HL-60/S4 treated with retinoic acid at 250 ng/mL for 4 days and 3 days (cell line): Measurements from ENCODE around the gene PDPR.
"Not testable (repeated sequence)": the region's sequence is repeated elsewhere in the genome, so short reads cannot be mapped to it uniquely, and the experiment has no call there.

Experiments used
- in situ Hi-C: fragments of 300-500 bp; cut with MboI; formaldehyde crosslinking; loops from 2 replicates; pipeline ENCODE4 v1.7.0; 2022; ENCODE audit warnings: low sequenced_read_pairs

Gene PDPR

DNA sequence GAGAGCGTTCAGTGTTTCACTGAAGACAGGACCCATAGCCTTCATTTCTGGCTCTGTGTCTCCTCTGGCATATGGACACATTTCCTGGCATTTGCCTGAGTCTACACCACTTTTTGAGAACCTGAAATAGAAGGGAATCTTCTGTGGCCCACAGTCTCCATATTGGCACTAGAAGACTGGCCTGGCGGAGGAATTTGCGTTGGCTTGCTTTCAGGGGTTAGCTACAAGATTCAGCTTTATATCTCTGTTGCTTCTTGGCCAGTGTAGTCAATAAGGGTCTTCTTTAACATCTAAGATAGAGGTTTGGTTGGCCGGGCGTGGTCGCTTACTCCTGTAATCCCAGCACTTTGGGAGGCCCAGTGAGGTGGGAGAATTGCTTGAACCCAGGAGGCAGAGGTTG lies 46.7 kb downstream of the PDPR start:
- in situ Hi-C loops = no loop called here

DNA sequence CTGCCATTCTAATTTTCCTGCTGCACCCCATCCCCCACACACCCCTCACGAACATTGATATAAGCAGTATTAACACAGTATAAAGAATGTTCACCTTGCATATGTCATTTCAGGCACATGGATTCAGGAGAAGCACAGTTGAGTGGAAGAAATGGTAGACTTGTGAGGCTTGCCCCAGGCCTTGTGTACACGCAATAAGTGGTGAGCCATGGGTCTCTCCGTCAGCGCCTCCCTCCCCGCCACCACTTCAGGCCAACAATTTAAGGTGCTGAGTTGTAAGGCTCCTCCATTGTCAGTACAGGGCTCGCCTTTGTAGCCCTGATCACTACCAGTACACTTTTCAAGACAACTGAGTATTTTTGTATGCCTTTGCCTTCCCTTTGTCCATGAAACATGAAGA lies 47.2 kb downstream of the PDPR start:
- in situ Hi-C loops = no loop called here

DNA sequence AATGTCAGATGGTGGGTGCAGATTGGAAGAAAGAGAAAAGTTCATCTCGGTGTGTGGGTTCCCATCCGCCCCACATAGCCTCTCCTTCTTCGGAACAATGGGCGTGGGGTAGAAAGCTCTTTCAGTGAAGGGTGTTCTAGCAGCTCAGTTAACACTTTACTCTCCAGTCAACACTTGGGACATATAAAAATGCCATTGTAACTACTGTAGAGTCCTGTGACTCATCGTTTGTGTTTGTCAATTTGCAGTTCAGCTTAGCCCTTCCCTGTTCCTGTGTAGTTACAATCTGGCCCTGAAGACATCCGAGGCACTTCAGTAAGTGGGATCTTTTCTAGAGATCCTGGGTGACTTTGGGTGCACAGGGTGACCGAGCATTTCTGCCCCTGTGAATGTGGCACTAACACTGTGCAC lies 47.9 kb downstream of the PDPR start:
- in situ Hi-C loops = no loop called here

- in situ Hi-C loops = no loop called here
These were observed 49.5 kb downstream of the PDPR start for GRCh38 chr16:70163596-70163995.

GRCh38 chr16:70166688-70167087 lies 52.6 kb downstream of the PDPR start:
- in situ Hi-C loops = not testable (repeated sequence)

- in situ Hi-C loops = not testable (repeated sequence)
These were observed 59.2 kb downstream of the PDPR start, which contains the start of gene CLEC18C for GRCh38 chr16:70173212-70173837. TSS of gene CLEC18C (plus strand) at chr16:70173787. CDS start at chr16:70174279, 492 bp downstream.

DNA sequence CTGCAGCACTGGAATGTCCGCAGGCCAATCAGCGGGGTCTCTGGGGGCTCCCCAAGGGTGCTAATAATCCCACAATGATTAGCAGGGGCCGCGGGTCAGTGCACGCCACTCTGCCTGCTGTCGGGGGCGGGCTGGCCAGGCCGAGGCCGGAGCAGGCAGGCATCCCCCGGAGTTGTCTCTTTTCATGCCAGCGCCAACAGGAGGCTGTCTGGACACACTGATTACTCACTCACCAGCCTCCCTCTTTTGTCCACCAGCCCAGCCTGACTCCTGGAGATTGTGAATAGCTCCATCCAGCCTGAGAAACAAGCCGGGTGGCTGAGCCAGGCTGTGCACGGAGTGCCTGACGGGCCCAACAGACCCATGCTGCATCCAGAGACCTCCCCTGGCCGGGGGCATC lies 59.8 kb downstream of the PDPR start:
- in situ Hi-C loops = not testable (repeated sequence)

DNA sequence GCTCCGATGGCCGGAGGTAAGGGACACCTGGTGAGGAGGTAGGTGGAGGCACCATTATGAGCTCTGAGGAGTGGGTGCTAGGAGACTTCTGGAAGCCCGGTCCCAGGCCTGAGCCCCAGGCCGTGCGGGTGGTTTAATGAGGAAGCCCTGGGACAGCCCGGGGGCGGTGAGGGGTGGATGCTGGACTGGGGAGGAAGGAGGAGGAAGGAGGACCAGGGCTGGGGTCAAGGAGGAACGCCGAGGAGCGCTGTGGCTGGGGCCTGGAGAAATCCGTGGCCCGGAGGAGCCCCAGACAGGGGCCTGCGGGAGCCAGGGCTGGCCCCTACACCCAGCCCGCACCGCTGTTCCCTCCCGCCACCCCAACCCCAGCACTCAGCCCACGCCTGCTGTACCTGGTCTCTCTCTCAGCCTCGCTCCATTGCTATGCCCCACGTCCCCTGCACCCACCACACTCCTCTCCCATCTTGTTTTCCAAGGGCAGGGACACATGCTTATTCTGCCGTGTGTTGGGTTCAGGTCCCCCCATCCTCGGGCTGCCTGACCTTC lies 60.3 kb downstream of the PDPR start:
- in situ Hi-C loops = not testable (repeated sequence)

DNA sequence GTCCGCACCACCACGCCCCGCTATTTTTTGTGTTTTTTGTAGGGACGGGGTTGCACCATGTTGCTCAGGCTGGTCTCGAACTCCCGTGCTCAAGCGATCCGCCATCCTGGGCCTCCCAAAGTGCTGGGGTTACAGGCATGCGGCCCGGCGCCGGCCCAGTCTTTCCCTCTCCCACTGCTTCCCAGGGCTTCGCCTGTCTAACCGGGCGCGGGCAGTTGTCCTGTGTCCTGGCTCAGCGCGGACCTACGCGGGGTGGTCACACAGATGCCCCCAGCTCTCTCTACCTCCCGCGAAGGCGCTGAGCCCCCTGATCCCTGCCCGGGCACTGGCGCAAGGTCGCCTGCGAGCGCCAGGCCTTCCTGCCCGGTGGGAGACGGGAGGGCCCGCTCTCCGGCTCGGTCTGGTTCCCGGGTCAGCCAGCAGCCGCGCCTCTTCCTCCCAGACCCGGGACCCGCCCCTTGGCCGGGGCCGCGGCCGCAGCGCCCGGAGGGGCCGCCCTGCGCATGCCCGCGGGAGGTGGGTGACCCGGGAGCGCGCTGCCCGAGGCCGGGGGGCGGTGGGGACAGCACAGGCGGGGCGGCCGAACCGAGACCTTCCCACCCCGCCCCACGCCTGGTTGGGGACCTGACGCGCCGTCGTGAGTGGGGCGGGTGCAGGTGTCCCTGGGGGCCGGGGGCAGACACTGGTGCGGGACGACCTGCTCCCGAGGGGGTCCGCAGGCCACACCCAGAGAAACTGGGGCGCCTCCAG lies 73.9 kb downstream of the PDPR start:
- in situ Hi-C loops = not testable (repeated sequence)

GRCh38 chr16:70188608-70188915 lies 74.4 kb downstream of the PDPR start:
- in situ Hi-C loops = not testable (repeated sequence)

GRCh38 chr16:70190574-70190973 lies 76.4 kb downstream of the PDPR start:
- in situ Hi-C loops = not testable (repeated sequence)

DNA sequence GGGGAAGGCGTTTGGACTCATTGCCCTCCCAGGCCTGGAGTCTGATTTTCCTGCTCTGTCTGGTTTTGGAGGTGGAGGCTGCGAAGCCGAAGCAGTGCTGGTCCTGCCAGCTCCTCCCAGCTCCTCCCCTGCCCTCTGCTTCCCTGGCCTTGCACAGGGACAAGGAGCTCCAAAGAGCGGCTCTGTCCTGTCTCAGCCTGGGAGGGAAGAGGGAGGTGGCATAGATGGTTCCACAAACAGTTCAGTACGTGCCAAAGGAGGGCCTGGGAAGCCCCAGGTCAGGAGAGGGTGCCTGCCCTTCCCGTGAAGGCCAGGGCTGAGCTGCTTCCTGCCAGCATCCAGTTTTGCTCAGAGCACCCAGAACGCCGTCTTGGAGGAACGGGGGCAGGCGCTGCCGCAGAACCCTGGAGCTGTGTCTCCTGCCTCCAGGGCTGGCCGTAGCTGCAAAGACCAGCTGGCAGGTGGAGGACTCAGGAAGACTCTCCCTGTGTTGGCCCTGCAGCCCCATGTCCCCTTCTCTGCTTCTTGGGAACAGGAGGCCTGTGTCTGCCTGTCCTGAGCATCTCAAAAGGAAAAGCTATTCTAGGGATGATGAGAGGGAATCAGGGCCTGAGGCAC lies 82.7 kb downstream of the PDPR start:
- in situ Hi-C loops = not testable (repeated sequence)

DNA sequence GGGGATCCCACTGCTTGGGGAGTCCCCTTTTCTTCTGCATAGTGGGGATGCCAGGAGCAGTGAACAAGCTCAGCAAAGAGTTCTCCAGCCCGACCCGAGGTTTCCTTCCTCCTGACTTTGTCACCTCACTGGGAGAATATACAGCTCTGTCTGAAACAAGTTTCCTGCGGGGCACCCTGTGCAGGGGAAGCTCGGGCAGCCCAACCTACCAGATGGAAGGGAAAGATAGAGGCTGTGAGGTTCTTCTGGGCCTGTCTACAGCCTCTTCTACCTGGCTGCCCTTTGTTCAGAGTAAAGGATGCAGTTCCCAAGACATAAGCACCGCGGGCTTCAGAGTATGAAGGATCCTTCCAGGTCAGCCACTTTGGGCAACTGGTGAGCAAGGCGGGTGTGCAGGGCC lies 83.5 kb downstream of the PDPR start:
- in situ Hi-C loops = not testable (repeated sequence)

DNA sequence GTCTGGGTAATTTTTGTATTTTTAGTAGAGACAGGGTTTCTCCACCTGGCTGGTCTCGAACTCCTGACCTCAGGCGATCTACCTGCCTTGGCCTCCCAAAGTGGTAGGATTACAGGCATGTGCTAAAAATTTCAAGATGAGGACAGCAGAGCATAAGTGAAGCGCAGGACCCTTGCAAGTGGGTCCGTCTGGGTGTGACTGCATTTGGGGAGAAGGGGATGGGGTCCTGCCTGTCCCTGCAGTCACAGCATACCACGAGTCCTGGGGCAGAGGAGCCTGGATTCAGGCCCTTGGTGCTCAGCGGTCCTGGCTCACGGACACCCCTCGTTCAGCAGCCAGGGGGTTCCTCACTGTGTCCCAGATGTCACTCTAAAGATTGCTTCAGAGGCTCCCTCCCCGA lies 84.1 kb downstream of the PDPR start:
- in situ Hi-C loops = not testable (repeated sequence)

GRCh38 chr16:70198666-70199065 lies 84.5 kb downstream of the PDPR start:
- in situ Hi-C loops = not testable (repeated sequence)

DNA sequence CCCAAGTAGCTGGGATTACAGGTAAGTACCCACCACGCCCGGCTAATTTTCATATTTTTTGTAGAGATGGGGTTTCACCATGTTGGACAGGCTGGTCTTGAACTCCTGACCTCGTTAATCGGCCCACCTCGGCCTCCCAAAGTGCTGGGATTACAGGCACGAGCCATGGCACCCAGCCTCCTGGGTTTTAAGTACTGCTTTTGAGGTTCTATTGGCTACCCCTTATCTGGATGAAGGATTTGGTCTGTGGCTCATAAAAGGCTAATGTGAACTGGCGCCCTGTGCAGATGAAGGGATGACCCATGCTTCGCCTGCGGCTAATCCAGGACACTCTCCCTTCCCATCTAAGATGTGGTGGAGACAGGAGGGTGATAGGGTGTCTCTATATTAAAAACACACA lies 85.0 kb downstream of the PDPR start:
- in situ Hi-C loops = not testable (repeated sequence)

- in situ Hi-C loops = not testable (repeated sequence)
These were observed 85.9 kb downstream of the PDPR start for GRCh38 chr16:70200063-70200462.

GRCh38 chr16:70203508-70203907 lies 89.4 kb downstream of the PDPR start:
- in situ Hi-C loops = not testable (repeated sequence)

- in situ Hi-C loops = not testable (repeated sequence)
These were observed 89.9 kb downstream of the PDPR start for GRCh38 chr16:70204010-70204409.

- in situ Hi-C loops = not testable (repeated sequence)
These were observed 90.7 kb downstream of the PDPR start for GRCh38 chr16:70204668-70205405.

- in situ Hi-C loops = not testable (repeated sequence)
These were observed 92.2 kb downstream of the PDPR start for GRCh38 chr16:70206382-70206781.
